NB4 (cell line): ENCODE data around the gene MYLK3.

ENCODE experiments used
- MYC ChIP-seq: IDR thresholded peaks from 2 replicates; pipeline ENCODE4 v1.6.1; 2011; ENCODE audit warnings: low read depth, low read length
- POLR2A ChIP-seq: IDR thresholded peaks from 2 replicates; pipeline ENCODE4 v1.6.1; 2011; ENCODE audit warnings: mild to moderate bottlenecking; ENCODE audit not compliant: insufficient read length; ENCODE audit errors: extremely low read depth
- TF ChIP-seq, protein P1 (sequence below): IDR thresholded peaks from one replicate; pipeline ENCODE4 v1.5.1; 2012; ENCODE audit warnings: low read depth, low read length
- TF ChIP-seq, protein P2 (sequence below): IDR thresholded peaks from 2 replicates; pipeline ENCODE4 v1.6.1; 2011; ENCODE audit warnings: low read depth, low read length

DNA sequence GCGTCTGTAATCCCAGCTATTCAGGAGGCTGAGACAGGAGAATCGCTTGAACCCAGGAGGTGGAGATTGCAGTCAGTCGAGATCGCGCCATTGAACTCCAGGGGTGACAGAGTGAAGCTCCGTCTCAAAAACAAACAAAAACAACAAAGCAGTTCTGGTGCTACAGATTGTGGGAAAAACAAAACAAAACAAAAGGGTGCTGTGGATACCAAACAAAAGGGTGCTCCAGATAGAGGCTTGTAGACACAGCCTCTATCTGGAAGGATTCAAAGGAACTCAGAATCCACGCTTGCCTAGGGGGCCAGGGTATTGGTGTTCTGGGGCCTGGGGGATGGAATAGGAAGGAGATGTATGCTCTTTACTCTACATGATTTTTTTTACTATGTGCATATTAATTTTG, 2.5 kb downstream of the MYLK3 start:
- TF ChIP-seq, protein P1, sequence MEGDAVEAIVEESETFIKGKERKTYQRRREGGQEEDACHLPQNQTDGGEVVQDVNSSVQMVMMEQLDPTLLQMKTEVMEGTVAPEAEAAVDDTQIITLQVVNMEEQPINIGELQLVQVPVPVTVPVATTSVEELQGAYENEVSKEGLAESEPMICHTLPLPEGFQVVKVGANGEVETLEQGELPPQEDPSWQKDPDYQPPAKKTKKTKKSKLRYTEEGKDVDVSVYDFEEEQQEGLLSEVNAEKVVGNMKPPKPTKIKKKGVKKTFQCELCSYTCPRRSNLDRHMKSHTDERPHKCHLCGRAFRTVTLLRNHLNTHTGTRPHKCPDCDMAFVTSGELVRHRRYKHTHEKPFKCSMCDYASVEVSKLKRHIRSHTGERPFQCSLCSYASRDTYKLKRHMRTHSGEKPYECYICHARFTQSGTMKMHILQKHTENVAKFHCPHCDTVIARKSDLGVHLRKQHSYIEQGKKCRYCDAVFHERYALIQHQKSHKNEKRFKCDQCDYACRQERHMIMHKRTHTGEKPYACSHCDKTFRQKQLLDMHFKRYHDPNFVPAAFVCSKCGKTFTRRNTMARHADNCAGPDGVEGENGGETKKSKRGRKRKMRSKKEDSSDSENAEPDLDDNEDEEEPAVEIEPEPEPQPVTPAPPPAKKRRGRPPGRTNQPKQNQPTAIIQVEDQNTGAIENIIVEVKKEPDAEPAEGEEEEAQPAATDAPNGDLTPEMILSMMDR, result no peak
- TF ChIP-seq POLR2A, result no peak
- TF ChIP-seq, protein P2, sequence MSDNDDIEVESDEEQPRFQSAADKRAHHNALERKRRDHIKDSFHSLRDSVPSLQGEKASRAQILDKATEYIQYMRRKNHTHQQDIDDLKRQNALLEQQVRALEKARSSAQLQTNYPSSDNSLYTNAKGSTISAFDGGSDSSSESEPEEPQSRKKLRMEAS, result no peak
- no peak for TF ChIP-seq MYC
